GM04504 (cell line): Measurements from ENCODE around the gene SDHB.

ENCODE experiments used
- DNase-seq: peaks from one replicate; pipeline ENCODE4 v3.0.0-alpha.2; 2012; ENCODE audit warnings: low read depth

SDHB gene

DNA sequence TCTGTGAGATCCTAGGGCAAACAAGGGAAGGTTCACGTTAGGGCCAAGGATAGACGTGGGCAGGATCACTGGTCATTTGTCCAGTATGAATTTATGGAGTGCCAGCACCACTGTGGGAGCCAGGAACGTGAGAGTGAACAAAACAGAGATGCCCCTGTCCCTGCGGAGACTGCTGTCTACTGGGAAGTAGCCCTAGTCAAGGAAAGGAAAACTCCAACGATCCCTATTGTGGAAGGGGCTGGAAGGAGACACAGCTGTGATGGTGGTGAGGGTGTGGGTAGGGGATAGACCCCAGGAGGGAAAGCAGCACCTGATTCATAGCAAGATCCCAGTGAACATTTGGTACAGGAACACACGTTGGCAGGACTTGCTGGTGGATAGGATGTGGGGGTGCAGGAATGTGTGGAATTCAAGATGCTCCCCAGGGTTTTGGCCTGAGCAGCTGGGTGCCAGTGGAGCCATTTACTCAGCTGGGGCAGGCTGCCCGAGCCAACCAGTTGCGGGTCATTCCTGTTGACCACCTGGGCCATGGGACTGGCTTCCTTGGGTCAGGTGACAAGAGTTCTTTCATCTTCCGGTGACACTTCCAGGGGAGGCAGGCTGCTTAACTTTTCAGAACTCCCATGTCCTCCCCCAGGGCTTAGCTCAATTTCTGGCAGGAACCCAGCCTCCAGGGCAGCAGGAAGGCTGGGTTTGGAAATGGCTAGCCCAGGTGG is 40.9 kb downstream of the SDHB start:
- no peak for DNase-seq

DNA sequence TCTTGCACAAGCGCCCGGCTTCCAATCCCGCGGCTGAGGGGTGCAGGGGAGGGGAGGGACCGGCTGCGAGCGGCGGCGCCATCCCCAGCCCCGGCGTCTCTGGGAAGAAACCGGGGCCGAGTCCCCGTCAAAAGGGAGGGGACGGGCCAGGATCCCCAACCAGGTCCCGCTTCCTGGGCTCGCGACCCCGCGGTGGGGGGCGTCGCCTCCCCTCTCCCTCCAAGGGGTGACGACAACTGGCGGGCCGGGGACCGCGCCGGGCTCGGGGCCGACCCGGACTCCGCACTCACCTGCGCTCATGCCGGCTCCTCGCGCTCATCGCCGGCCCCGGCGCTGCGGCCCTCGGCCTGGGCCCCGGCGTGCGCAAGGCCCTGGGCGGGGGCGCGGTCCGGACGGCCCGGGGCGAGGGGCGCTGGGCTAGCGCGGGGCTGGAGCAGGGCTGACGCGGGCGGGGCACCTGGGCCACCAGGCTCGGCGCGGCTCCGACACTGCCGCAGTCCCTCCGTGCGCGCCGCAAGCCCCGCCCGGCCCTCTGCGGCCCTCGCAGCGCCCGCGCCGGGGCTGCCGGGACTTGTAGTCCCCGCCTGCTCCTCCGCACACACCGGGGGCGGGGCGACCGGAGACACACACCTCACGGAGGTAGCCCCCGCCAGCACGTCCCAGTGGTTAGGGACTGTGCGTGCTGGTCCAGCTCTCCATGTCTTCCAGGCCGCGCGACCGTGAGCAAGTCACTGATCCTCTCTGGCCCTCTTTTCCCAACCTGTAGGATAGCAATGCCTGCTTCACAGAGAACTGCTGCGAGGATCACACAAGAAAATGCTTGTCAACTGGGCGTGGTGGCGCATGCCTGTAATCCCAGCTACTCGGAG is 42.2 kb downstream of the SDHB start, which contains the start of gene ATP13A2:
ATP13A2 (minus strand) TSS at position 490 of the 869 bp plus-strand sequence; CDS start at position 300, 190 bp downstream.
- no peak for DNase-seq

DNA sequence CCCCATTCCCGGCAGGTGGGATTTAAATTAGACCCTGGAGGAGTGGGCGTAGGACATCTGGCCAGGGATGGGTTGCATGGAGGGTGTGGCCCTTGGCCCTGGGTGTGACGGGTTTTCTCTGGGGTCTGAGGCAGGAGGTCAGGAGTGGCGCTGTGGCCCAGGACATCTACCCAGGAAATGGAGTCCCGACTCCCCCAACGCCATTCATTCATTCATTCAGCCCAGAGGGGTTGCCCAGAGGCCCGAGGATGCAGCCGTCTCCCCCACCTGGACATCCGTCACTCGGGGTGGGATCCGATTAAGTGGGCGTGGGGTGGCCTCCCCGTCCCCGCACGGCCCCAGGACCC is 42.8 kb downstream of the SDHB start:
- DNase-seq = no peak

DNA sequence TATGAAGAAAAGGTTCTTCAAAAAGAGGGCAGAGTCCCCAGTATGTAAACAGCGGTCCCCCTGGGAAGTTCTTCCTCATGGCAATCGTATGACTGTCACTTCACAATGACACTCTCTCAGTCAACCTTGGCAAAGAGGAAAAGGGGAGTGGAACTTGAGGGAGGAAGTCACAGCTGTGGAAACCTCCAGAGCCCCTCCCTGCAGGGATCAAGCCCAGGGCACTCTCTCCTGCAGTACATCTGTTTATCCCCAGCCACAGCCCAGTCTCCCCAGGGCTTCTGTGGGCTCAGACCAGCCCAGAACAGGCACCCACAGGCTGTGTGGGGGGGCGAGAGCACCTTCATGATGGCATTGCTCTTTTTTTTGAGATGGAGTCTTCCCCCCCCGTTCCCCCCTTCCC is 44.1 kb downstream of the SDHB start:
- DNase-seq = no peak

DNA sequence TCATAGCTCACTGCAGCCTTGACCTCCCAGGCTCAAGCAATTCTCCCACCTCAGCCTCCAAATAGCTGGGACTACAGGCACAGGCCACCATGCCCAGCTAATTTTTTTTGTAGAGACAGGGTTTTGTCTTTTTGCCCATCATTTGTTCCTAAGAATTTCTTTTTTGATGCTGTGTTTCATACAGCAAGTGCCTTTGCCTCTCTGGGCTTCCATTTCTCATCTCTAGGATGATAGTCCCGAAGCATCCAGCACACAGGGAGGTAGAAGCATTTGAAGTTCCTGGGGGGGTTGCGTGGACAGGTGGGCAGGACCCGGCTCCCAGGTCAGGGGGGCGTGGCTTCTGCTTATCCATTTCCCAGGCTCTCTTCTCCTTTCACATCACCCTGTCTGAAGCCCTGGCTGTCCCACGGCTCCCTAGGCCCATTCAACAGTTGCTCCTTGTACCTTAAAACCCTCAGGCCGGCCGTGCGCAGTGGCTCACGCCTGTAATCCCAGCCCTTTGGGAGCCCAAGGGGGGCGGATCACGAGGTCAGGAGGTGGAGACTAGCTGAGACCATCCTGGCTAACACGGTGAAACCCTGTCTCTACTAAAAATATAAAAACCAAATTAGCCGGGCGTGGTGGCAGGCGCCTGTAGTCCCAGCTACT is 45.5 kb downstream of the SDHB start:
- DNase-seq = no peak

DNA sequence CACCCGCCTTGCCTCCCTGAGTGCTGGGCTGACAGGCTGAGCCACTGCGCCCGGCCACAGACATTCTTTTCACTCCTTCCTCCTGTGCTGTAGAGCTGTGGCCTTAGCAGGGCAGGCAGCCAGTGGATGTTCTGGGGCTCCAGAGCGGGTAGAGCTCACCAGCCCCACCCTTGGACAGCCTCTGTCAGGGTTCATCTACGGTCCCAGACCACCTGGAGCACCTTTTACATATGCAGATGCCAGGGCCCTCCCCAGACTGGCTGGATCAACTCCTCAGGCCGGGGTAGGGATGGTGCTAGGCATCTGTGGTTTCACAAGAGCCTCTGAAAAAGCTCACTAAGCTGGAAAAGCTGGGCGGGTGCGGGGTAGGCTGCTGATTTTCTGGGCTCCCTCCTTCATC is 46.7 kb downstream of the SDHB start:
- DNase-seq = no peak

DNA sequence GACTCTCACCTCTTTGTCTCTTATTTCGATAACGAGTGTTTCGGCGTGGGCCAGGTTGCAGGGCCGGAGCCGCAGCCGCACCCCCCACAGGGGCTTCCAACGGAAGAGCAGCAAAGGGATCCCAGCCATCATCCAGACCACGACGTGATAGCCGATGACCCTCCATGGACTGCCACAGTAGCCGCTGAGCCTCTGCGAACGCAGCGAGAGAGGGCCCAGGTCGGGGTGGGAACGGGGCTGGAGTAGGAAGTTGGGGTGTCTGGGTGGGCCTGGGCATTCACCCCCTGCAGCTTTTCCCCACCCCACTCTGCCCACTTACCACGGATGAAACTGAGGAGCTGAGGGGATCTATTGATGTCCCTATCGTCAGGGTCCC is 48.5 kb downstream of the SDHB start:
- DNase-seq = no peak

DNA sequence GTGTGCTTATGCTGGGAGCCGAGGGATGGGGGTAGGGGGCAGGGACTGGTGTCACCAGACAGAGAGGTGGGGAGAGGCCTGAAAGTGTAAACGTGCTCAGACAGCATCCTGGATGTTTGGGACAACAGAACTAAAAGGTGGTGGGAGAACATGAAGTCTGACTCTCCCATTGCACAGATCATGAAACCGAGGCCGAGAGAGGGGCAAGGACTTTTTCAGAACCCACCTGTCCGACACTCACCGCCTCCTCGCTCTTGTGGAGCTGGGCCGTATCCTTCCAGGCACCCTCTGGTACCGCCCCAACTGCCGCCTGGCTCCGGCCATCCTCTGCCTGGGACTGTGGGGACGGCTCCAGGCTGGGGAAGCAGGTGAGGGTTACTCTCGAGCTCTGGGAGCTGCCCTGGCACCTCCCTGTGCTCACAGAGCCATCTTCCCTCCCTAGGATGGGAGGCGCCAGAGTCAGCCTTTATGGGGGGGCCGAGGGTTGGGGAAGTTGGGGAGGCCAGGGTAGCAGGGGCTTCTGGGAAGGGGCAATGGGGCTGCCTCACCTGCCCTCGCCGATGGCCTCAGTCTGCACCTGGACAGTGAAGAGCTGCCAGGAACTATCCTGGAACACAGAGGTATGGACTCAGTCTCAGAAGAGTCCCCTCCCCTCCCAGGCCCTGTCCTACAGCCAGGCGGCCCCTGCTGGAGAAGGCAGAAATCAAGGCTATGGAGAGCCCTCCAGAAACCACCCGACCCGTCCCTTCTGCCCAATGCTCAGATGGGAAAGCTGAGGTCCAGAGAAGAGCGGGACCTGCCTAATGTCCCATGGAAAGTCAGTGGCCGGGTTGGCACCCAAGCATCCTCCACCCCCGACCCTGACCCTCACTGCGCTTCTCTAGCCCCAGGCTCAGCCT is 49.1 kb downstream of the SDHB start:
- no peak for DNase-seq

DNA sequence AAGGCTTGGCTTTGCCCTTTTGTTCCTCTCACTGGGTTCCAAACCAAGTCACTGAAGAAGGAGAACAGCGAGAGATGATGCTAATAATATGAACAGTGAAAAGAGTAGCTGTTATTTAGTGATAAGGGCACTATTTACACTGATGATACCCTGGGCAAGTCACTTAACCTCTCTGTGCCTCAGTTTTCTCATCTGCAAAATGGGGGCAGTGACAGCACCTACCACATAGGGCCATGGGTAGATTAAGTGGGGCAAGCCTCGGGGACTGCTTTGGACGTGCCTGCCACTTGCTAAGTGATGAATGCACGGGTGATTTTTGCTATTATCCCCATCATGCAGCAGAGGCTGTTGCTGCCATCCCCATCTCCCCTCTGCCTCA is 51.3 kb downstream of the SDHB start:
- no peak for DNase-seq

DNA sequence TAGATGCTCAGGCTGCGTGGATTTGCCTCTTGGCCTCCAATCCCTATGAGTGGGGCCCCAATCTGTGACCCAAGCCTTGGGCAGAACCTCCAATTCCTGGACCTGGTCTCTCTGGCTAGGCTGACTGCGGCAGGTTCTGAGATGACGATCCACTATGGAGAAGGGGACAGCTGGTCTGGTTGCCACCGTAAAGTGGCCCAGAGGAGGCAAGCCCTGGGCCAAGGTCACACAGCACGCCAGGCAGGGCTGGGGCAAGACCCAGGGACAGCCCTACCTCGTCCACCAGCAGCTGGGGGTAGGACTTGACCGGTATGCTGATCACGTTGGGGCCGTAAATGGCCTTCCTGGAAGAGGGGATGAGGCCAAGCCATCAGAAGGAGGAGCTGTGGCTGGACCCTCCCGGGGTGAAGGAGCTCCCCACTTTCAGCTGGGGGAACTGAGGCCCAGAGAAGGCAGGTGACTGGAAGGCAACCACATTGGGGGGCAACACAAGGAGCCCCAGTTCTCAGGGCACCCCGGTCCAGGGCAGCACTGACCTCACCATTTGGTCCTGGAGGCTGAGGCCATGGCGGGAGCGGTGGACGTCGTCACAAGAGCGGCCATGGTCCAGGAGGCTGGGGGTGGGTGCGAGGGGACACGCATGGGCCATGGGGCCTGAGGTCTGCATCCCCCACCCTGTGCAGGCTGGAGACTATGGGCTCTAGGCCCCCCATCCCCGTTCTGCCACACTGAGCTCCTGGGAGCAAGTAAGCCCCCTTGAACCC is 51.9 kb downstream of the SDHB start:
- no peak for DNase-seq

DNA sequence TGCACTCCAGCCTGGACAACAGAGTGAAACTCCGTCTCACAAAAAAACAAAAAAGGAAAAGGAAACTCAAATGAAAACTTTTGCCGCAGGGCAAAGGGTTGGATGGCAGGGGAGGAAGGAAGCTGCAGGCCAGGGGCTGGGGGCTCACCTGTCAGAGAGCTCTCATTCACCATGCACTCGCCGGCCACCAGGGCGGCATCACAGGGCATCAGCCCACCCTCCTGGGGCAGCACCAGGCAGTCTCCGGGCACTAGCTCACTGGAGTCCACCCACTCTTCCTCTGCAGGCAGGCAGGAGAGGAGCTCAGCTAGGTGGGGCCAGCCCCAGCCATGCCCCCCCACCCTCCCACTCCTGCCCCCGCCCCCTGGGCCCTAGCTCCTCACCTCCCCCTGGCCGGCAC is 54.0 kb downstream of the SDHB start:
- DNase-seq = no peak

DNA sequence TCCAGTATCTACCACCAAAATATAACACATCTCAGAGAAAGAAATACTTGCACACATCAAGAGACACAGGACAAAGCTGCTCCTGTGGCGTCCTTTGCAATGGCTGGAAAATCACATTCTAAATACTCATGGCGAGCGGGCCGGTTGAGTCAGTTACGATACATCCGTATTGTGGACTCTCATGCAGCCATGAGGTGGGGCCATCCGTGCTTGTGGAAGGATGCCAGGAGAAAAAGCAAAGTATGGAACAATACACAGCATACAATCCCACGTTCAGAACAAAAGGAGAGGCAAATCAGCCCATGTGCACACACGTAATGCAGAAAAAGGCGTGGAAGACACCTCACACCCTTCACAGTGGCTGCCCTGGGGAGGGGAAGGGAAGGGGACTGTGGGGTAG is 55.2 kb downstream of the SDHB start:
- no peak for DNase-seq

DNA sequence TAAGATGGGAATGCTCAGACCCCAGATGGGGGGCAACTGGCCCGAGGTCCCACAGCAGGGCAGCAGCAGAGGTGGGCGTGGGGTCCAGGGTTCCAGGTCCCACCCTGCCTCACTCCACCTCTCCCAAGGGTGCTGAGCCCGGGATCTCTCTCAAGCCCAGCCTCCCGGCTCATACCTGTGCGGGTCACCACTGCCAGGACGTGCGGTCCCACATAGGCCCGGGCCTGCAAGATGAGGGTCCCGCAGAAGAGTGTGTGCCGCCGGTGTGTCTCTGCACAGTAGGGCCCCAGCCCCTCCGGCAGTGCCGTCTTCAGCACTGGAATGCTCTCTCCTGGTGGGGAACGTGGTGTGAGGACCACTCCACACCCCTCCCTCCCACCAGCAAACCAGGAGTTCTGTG is 57.0 kb downstream of the SDHB start:
- no peak for DNase-seq

DNA sequence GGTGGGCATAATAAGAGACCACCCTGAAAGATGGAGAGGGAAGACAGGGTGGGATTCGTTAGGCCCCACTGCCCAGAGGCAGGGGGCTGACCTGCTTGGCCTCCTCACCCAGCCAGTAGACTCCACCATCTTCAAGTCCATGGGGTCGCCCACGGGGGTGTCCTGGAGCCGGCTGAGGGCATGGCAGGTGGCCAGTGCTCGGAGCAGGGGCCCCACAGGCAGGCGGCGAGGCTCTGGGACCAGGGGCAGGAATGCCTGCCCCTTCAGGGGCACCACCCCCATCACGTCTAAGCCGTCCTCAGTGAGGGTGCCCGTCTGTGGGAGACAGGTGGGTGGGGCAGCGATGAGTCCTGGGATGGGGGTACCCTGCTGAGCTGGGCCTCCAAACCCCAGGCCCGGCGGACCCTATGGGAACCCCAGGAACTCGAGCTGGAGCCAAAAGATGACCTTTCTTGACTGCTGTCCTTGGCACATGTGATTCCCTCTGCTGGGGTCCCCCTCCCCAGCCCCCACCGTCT is 60.3 kb downstream of the SDHB start:
- DNase-seq = no peak

DNA sequence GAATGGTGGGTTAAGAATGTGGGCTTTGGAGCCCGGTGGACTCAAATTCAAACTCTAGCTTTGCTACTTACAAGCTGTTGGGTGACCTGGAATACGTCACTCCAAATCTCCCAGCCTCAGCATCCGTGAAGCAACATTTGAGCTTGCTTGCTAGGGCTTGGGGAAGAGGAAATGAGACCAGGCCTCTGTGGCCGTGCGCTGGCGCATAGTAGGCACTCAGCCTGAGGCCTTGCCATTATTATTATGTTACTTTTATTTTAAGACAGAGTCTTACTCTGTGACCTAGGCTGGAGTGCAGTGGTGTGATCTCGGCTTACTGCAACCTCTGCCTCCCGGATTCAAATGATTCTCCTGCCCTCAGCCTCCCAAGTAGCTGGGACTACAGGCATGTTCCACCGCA is 61.2 kb downstream of the SDHB start:
- DNase-seq = no peak

DNA sequence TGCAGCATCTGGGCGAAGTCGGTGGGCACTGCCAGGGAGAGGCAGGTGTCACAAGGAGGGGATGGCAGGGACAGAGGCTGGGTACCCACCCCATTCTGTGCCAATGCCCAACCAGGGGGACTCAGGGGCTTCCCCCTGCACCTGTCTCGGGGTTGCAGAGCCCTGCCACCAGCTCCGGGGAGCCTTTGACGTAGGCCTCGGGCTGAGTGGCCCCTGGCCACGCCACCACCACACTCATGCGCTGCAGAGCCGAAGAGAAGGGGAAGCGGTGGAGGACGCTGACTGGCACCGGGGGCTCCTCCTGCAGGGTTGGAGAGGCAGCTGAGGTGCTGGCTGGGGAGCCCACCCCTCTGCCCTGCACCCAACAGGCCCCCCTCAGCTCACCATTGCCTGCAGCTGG is 61.7 kb downstream of the SDHB start:
- DNase-seq = no peak

DNA sequence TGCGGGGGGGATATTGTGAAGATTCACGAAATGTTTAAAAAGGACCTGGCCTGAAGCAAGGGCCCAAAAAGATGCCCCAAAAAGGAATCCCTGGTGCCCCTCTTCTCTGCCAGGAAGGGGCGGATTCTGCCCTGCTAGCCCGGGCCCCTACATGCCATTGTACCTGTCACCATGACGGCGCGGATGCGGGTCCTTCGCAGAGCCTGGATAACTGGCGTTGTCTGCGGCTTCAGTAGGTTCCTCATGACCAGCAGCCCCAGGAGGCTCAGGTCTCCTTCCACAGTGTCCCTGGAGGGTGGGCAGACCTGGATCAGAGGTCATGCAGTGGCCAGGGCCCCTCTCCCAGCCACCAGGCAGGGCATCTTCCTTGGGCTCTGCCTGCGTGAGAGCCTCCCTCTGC is 62.3 kb downstream of the SDHB start:
- DNase-seq = no peak

DNA sequence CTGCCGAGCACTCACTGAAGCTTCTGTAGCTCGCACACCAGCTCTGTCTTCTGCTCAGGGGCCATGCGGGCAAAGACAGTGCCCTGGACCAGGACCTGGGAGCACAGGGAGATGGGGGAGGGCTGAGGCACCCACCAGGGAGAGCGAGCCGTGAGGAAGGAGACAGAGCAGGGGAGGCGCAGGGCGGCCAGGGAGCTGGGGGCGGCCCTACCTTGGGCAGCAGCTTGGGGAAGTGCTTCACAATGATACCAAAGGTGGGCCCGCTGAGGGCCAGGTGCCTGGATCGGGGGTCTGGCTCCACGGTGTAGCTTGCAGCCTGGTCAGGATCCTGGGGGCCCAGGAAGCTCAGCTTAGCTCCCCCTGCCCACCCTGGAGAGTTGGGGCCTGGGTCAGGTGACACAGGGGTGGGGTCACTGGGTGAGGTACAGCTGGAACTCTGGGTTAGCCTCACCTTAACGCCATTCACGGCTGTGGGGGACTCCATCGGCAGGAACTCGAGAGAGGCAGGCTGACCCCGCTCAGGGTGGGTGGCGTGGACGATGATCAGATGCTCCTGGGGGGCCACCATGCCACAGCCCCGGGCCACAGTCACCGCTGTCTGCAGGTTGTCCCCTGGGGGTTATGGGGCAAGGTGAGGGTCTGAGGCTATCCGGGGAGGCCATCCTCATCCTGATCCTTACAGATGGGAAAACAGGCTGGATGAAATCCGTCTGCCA is 64.0 kb downstream of the SDHB start:
- DNase-seq = no peak

DNA sequence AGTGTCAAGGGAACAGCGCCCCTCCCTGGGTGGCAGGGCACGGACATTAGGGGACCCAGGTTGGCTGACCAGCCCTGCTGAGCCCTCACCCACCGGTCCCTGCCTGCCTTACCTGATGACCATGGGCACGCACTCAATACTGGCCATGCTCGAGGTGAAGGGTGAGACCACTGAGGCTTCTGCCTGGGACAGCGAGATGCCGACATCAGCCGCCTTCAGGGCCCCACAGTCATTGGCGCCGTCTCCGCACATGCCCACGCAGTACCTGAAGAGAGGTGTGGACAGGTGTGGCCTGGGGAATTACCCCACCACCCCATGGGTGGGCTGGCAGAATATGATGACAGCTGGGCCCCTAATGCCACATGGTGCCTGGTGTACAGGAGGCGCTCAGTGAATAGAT is 65.6 kb downstream of the SDHB start:
- no peak for DNase-seq

DNA sequence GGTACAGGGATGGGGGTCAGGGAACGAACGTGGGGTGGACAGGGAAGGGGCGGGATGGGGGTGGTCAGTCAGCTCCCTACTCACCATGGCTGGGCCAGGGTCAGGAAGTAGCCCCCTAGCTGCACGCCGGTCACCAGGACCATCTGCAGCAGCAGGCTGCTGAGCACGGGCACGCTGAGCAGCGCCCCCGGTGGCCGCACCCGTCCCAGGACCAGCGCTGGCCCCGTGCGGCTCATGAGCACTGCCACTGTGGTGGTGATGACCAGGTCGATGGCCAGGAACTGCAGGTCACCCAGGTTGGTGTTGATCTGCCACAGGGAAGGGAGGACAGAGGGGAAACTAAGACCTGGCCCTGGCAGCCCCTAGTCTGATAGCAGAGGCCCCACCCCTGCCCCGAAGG is 66.9 kb downstream of the SDHB start:
- DNase-seq = no peak

DNA sequence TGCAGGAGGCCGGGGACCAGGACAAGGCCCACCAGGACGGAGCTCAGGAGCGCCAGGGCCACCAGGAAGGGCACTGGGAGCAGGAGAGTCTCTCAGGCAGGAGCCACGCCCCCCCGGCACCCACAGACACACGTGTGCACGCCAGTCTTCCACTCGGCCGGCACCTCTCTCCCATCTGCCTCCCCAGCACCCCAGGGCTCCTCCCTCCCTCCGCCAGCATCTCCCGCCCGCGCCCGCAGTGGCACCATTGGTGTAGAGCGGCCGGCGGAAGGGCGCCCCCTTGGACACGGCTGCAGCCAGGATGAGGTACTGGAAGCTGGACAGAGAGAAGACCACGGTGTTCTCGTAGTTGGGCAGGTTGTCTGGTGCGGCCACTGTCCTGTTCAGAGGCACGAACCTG is 67.3 kb downstream of the SDHB start:
- no peak for DNase-seq
